Measurements from ENCODE around the gene SLC6A12.
"Not testable (repeated sequence)": the region's sequence is repeated elsewhere in the genome, so short reads cannot be mapped to it uniquely, and the experiment has no call there.

Gene SLC6A12

GRCh38 chr12:214003-214741 is at the start of gene SLC6A12:
Gene SLC6A12, minus strand, starts transcription at chr12:214157. Its CDS starts 4,171 bp downstream, at chr12:209986.
- DNase-seq (ENCODE audit: low read depth), result no peak

- no peak for DNase-seq (ENCODE audit: low read depth)
These were observed 49.6 kb upstream of the SLC6A12 start for GRCh38 chr12:263574-263973.

- no peak for DNase-seq (ENCODE audit: low read depth)
These were observed 48.9 kb upstream of the SLC6A12 start, which contains the start of gene SLC6A13 for GRCh38 chr12:262817-263216. Gene SLC6A13, minus strand, starts transcription at chr12:262836. Its CDS starts 2,784 bp downstream, at chr12:260052.

- no peak for DNase-seq (ENCODE audit: low read depth)
These were observed 48.2 kb upstream of the SLC6A12 start for GRCh38 chr12:262113-262512.

- no peak for DNase-seq (ENCODE audit: low read depth)
These were observed 43.8 kb upstream of the SLC6A12 start for GRCh38 chr12:257521-258321.

- DNase-seq (ENCODE audit: low read depth), result no peak
These were observed 43.0 kb upstream of the SLC6A12 start for GRCh38 chr12:256958-257357.

GRCh38 chr12:256225-256624 is 42.3 kb upstream of the SLC6A12 start:
- no peak for DNase-seq (ENCODE audit: low read depth)

GRCh38 chr12:254912-255311 is 41.0 kb upstream of the SLC6A12 start:
- no peak for DNase-seq (ENCODE audit: low read depth)

- DNase-seq (ENCODE audit: low read depth), result no peak
These were observed 40.1 kb upstream of the SLC6A12 start for GRCh38 chr12:254039-254438.

GRCh38 chr12:253116-253831 is 39.3 kb upstream of the SLC6A12 start:
- no peak for DNase-seq (ENCODE audit: low read depth)

GRCh38 chr12:252636-253035 is 38.7 kb upstream of the SLC6A12 start:
- no peak for DNase-seq (ENCODE audit: low read depth)

GRCh38 chr12:247271-247670 is 33.3 kb upstream of the SLC6A12 start:
- DNase-seq (ENCODE audit: low read depth), result no peak

- no peak for DNase-seq (ENCODE audit: low read depth)
These were observed 29.4 kb upstream of the SLC6A12 start for GRCh38 chr12:243381-243780.

GRCh38 chr12:242496-242895 is 28.5 kb upstream of the SLC6A12 start:
- DNase-seq (ENCODE audit: low read depth), result no peak

- DNase-seq (ENCODE audit: low read depth), result no peak
These were observed 27.3 kb upstream of the SLC6A12 start for GRCh38 chr12:241266-241665.

- DNase-seq (ENCODE audit: low read depth), result no peak
These were observed 26.6 kb upstream of the SLC6A12 start for GRCh38 chr12:240566-240965.

- no peak for DNase-seq (ENCODE audit: low read depth)
These were observed 24.9 kb upstream of the SLC6A12 start for GRCh38 chr12:238736-239398.

GRCh38 chr12:238116-238515 is 24.2 kb upstream of the SLC6A12 start:
- DNase-seq (ENCODE audit: low read depth), result no peak

- DNase-seq (ENCODE audit: low read depth), result no peak
These were observed 23.3 kb upstream of the SLC6A12 start for GRCh38 chr12:237026-237815.

- DNase-seq (ENCODE audit: low read depth), result no peak
These were observed 22.5 kb upstream of the SLC6A12 start for GRCh38 chr12:236445-236844.

- DNase-seq (ENCODE audit: low read depth), result not testable (repeated sequence)
These were observed 22.0 kb upstream of the SLC6A12 start for GRCh38 chr12:235967-236366.

Data from activated T-cell treated with anti-CD3 and anti-CD28 coated beads for 24 hours (primary cell).